ENCODE data around the gene GNPTAB.

DNA sequence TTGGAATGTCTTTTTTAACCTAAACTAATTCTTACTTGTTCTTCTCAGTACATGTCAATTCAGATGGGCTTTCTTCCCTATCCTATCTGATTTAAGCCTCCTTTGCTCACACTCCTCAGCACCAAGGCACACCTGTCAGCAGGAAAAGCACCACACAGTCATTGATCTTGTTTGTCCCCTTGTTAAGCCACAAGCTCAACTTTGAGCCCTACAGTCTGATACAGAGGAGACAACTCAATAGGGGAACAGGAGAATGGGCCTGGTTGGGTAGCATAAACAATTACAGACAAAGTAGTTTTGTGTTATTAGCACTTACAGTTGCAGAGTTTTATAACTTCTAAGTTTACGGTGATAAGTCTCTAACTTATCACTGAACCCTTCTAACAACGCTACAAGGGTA is 62.0 kb downstream of the GNPTAB start:
- TF ChIP-seq, protein P1, sequence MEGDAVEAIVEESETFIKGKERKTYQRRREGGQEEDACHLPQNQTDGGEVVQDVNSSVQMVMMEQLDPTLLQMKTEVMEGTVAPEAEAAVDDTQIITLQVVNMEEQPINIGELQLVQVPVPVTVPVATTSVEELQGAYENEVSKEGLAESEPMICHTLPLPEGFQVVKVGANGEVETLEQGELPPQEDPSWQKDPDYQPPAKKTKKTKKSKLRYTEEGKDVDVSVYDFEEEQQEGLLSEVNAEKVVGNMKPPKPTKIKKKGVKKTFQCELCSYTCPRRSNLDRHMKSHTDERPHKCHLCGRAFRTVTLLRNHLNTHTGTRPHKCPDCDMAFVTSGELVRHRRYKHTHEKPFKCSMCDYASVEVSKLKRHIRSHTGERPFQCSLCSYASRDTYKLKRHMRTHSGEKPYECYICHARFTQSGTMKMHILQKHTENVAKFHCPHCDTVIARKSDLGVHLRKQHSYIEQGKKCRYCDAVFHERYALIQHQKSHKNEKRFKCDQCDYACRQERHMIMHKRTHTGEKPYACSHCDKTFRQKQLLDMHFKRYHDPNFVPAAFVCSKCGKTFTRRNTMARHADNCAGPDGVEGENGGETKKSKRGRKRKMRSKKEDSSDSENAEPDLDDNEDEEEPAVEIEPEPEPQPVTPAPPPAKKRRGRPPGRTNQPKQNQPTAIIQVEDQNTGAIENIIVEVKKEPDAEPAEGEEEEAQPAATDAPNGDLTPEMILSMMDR (IDR thresholded peaks at IDR 0.05) = no peak
- TF ChIP-seq POLR2A (IDR thresholded peaks at IDR 0.05) = no peak
